COLO829 (cell line): ENCODE results near the gene CHST10.
A peak's percentile ranks its signal among the peaks of the same experiment; 100 is the strongest.
"Not testable (repeated sequence)": the region's sequence is repeated elsewhere in the genome, so short reads cannot be mapped to it uniquely, and the experiment has no call there.

Source experiments
- DNase-seq: peaks from one replicate; pipeline ENCODE4 v3.0.0; 2012; ENCODE audit warnings: low spot score

CHST10 gene

GRCh38 chr2:100416935-100417710 lies at the start of gene CHST10:
Gene CHST10 (minus strand): TSS chr2:100417668. CDS start chr2:100406675, 10,993 bp downstream.
- peak; percentile 54 for DNase-seq

- DNase-seq: no peak
These were observed 43.5 kb upstream of the CHST10 start for GRCh38 chr2:100460904-100461530.

GRCh38 chr2:100456357-100456756 lies 38.9 kb upstream of the CHST10 start:
- not testable (repeated sequence) for DNase-seq

- DNase-seq: no peak
These were observed 36.4 kb upstream of the CHST10 start for GRCh38 chr2:100453853-100454252.

- no peak for DNase-seq
These were observed 34.3 kb upstream of the CHST10 start for GRCh38 chr2:100451734-100452133.

GRCh38 chr2:100451092-100451491 lies 33.6 kb upstream of the CHST10 start:
- DNase-seq: no peak

GRCh38 chr2:100446696-100447095 lies 29.2 kb upstream of the CHST10 start:
- no peak for DNase-seq

- DNase-seq: no peak
These were observed 20.3 kb upstream of the CHST10 start for GRCh38 chr2:100437751-100438150.

GRCh38 chr2:100429726-100430125 lies 12.3 kb upstream of the CHST10 start:
- DNase-seq: no peak

GRCh38 chr2:100427627-100428258 lies 10.3 kb upstream of the CHST10 start:
- DNase-seq: peak; percentile 35

- no peak for DNase-seq
These were observed 9.6 kb upstream of the CHST10 start for GRCh38 chr2:100427111-100427510.

GRCh38 chr2:100426384-100426720 lies 8.9 kb upstream of the CHST10 start:
- DNase-seq: no peak

- no peak for DNase-seq
These were observed 8.3 kb upstream of the CHST10 start for GRCh38 chr2:100425573-100426383.

- DNase-seq: no peak
These were observed 7.6 kb upstream of the CHST10 start for GRCh38 chr2:100425107-100425506.

- no peak for DNase-seq
These were observed 6.9 kb upstream of the CHST10 start for GRCh38 chr2:100424277-100424875.

GRCh38 chr2:100423631-100424030 lies 6.2 kb upstream of the CHST10 start:
- no peak for DNase-seq

- DNase-seq: peak; percentile 81
These were observed 5.0 kb upstream of the CHST10 start for GRCh38 chr2:100422320-100423055.

- DNase-seq: no peak
These were observed 2.4 kb upstream of the CHST10 start for GRCh38 chr2:100419915-100420314.

GRCh38 chr2:100418406-100418962 lies 1.0 kb upstream of the CHST10 start:
- DNase-seq: no peak

GRCh38 chr2:100417711-100418124 lies 250 bp upstream of the CHST10 start:
- DNase-seq: no peak

GRCh38 chr2:100416397-100416934 lies 1.0 kb downstream of the CHST10 start:
- no peak for DNase-seq
